Uterus (tissue), 4 donors: ENCODE measurements around the gene TRAF1. TPM values are rescaled to one million over a fixed set of nuclear protein-coding genes. Genes with fewer than 3 reads are reported as not detected.

Experiments
- DNase-seq, 2 donors: peaks; one replicate each; pipeline ENCODE4 v3.0.0-alpha.2; 2019 to 2020
- H3K27ac ChIP-seq, 2 donors: fragments of 200-600 bp; sonication (generic); 1 replicate in 1 of 2; 2 replicates in 1 of 2; pipeline ENCODE4 v1.5.1; 2016 to 2018
- H3K27me3 ChIP-seq, 2 donors: fragments of 200-600 bp; sonication (generic); one replicate each; pipeline ENCODE4 v1.5.1; 2018 to 2019; ENCODE audit warnings: control low read depth in 1 of 2
- H3K36me3 ChIP-seq, 2 donors: fragments of 200-600 bp; sonication (generic); one replicate each; pipeline ENCODE4 v1.5.1; 2019; ENCODE audit warnings: control low read depth in 1 of 2
- H3K4me1 ChIP-seq, 2 donors: fragments of 200-600 bp; sonication (generic); one replicate each; pipeline ENCODE4 v1.5.1; 2018 to 2019; ENCODE audit warnings: control low read depth in 1 of 2
- H3K4me3 ChIP-seq, 2 donors: fragments of 200-600 bp; sonication (generic); 1 replicate in 1 of 2; 2 replicates in 1 of 2; pipeline ENCODE4 v1.5.1; 2018 to 2019; ENCODE audit warnings: mild to moderate bottlenecking in 1 of 2
- H3K9me3 ChIP-seq, 2 donors: fragments of 200-600 bp; sonication (generic); one replicate each; pipeline ENCODE4 v1.5.1; 2019; ENCODE audit warnings: control low read depth in 1 of 2
- CTCF ChIP-seq, 4 experiments: fragments of 200-600 bp in 2 of 4; fragments of 450-650 bp in 2 of 4; sonication (generic) in 2 of 4; IDR thresholded peaks; one replicate each; pipeline ENCODE4 v1.5.1; 2016 to 2019; ENCODE audit warnings: antibody characterized with exemption in 4 of 4, mild to moderate bottlenecking in 2 of 4, moderate library complexity in 1 of 4
- POLR2A ChIP-seq, 2 donors: fragments of 450-650 bp; IDR thresholded peaks; one replicate each; pipeline ENCODE4 v1.6.1; 2016; ENCODE audit warnings: antibody characterized with exemption in 2 of 2, mild to moderate bottlenecking in 1 of 2, moderate library complexity in 1 of 2
- intact Hi-C: fragments of 100-400 bp; cut with DNase I; formaldehyde crosslinking; loops from one replicate; pipeline ENCODE4 v1.15.1; 2023; ENCODE audit warnings: low total_unique reads
- total RNA-seq, 4 donors: library from RNA; depleted of rRNA in 3 of 4; stranded (reverse); fragments of >200 nt in 3 of 4; gene quantifications; one replicate each; pipeline versions ENCODE4 v1.1.0 to v1.2.4, GENCODE V29; 2014 to 2023
- donor health status: DM: yes; HTN: yes; CAD: no.

The TRAF1 gene
- total RNA-seq, 4 donors from 2014 or later, result 0.51 to 8.7 (median 2.6) TPM

- Histone ChIP-seq H3K27me3 (no peaks in the 10 kb centered on the region), H3K36me3 (no peaks in the 10 kb centered on the region), H3K4me3 (no peak overlapping the region), H3K9me3 (no peaks in the 10 kb centered on the region), H3K27ac (no peak overlapping the region), H3K4me1 (no peaks in the 10 kb centered on the region)
- no peak for DNase-seq
- intact Hi-C loops, result no loop called here
- TF ChIP-seq CTCF (IDR thresholded peaks at IDR 0.05), result no peak
- no peak for TF ChIP-seq POLR2A (IDR thresholded peaks at IDR 0.05)
Measured at GRCh38 chr9:120951960-120952618, 25.5 kb upstream of the TRAF1 start.

- DNase-seq, result no peak
- Histone ChIP-seq H3K9me3 (no peaks in the 10 kb centered on the region), H3K27ac (peak overlapping the region in 1 of 2 donors; percentile 19), H3K4me1 (no peaks in the 10 kb centered on the region), H3K36me3 (no peaks in the 10 kb centered on the region), H3K27me3 (no peaks in the 10 kb centered on the region), H3K4me3 (no peak overlapping the region)
- intact Hi-C loops, result no loop called here
- TF ChIP-seq POLR2A (IDR thresholded peaks at IDR 0.05), result no peak
Measured at GRCh38 chr9:120950421-120951388, 24.1 kb upstream of the TRAF1 start.

GRCh38 chr9:120949290-120949689 is 22.7 kb upstream of the TRAF1 start:
- H3K4me1 ChIP-seq, result no peaks in the 10 kb centered on the region
- no peaks in the 10 kb centered on the region for H3K36me3 ChIP-seq
- intact Hi-C loops, result no loop called here
- no peaks in the 10 kb centered on the region for H3K9me3 ChIP-seq
- TF ChIP-seq CTCF (IDR thresholded peaks at IDR 0.05) (no peak), POLR2A (IDR thresholded peaks at IDR 0.05) (no peak)
- no peak overlapping the region for H3K4me3 ChIP-seq
- H3K27ac ChIP-seq, result no peak overlapping the region
- H3K27me3 ChIP-seq, result no peaks in the 10 kb centered on the region
- DNase-seq, result no peak

GRCh38 chr9:120948824-120949223 is 22.2 kb upstream of the TRAF1 start:
- Histone ChIP-seq H3K4me3 (no peak overlapping the region), H3K27me3 (no peaks in the 10 kb centered on the region), H3K36me3 (no peaks in the 10 kb centered on the region), H3K4me1 (no peaks in the 10 kb centered on the region), H3K9me3 (no peaks in the 10 kb centered on the region), H3K27ac (no peak overlapping the region)
- TF ChIP-seq POLR2A (IDR thresholded peaks at IDR 0.05), result no peak
- intact Hi-C loops, result no loop called here
- DNase-seq, result no peak

GRCh38 chr9:120947222-120947621 is 20.6 kb upstream of the TRAF1 start:
- peaks cover 0 to 6% of the 10 kb centered on the region in 2 donors for H3K4me1 ChIP-seq
- no peak overlapping the region for H3K4me3 ChIP-seq
- H3K27me3 ChIP-seq, result no peaks in the 10 kb centered on the region
- TF ChIP-seq POLR2A (IDR thresholded peaks at IDR 0.05), result no peak
- TF ChIP-seq CTCF (IDR thresholded peaks at IDR 0.05), result no peak
- H3K27ac ChIP-seq, result no peak overlapping the region
- intact Hi-C loops, result no loop called here
- DNase-seq, result no peak
- H3K9me3 ChIP-seq, result no peaks in the 10 kb centered on the region
- no peaks in the 10 kb centered on the region for H3K36me3 ChIP-seq

- no peaks in the 10 kb centered on the region for H3K27me3 ChIP-seq
- no peaks in the 10 kb centered on the region for H3K9me3 ChIP-seq
- no peaks in the 10 kb centered on the region for H3K36me3 ChIP-seq
- no peak for DNase-seq
- no peak for TF ChIP-seq CTCF (IDR thresholded peaks at IDR 0.05)
- TF ChIP-seq POLR2A (IDR thresholded peaks at IDR 0.05), result no peak
- H3K27ac ChIP-seq, result no peak overlapping the region
- intact Hi-C loops, result no loop called here
- no peak overlapping the region for H3K4me3 ChIP-seq
- H3K4me1 ChIP-seq, result peaks cover 0 to 6% of the 10 kb centered on the region in 2 donors
Measured at GRCh38 chr9:120946259-120946658, 19.7 kb upstream of the TRAF1 start.
